GM10266 (cell line): ENCODE results near the gene PRSS2.
"Not testable (repeated sequence)": the region's sequence is repeated elsewhere in the genome, so short reads cannot be mapped to it uniquely, and the experiment has no call there.

Source experiments
- DNase-seq: peaks from one replicate; pipeline ENCODE4 v3.0.0; 2012; ENCODE audit errors: extremely low spot score
- TF ChIP-seq, protein P1 (sequence below): IDR thresholded peaks from 2 replicates; pipeline ENCODE4 v1.5.1; 2012; ENCODE audit warnings: mild to moderate bottlenecking, low read depth; ENCODE audit not compliant: control insufficient read depth, insufficient read depth; ENCODE audit errors: missing control alignments

The PRSS2 gene

DNA sequence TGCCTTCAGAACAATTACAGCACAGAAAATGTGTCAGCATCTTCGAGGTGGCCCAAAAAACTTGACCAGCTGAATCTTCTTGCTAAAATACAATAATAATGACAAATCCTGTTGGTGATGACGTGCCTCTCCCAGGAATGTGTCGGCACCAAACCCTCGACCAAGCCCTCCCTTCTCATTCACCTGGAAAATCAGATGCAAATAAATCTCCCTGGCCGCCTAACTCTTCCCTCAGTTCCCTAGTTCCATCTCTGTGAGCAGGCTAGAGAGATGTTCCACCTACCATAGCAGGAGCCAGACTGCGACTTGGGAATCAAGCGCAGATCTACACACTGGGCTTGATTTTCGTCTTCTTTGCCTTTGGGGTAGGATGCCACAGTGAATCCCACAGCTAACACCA lies 17.4 kb upstream of the PRSS2 start:
- DNase-seq, result no peak
- TF ChIP-seq, protein P1, sequence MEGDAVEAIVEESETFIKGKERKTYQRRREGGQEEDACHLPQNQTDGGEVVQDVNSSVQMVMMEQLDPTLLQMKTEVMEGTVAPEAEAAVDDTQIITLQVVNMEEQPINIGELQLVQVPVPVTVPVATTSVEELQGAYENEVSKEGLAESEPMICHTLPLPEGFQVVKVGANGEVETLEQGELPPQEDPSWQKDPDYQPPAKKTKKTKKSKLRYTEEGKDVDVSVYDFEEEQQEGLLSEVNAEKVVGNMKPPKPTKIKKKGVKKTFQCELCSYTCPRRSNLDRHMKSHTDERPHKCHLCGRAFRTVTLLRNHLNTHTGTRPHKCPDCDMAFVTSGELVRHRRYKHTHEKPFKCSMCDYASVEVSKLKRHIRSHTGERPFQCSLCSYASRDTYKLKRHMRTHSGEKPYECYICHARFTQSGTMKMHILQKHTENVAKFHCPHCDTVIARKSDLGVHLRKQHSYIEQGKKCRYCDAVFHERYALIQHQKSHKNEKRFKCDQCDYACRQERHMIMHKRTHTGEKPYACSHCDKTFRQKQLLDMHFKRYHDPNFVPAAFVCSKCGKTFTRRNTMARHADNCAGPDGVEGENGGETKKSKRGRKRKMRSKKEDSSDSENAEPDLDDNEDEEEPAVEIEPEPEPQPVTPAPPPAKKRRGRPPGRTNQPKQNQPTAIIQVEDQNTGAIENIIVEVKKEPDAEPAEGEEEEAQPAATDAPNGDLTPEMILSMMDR, result no peak

DNA sequence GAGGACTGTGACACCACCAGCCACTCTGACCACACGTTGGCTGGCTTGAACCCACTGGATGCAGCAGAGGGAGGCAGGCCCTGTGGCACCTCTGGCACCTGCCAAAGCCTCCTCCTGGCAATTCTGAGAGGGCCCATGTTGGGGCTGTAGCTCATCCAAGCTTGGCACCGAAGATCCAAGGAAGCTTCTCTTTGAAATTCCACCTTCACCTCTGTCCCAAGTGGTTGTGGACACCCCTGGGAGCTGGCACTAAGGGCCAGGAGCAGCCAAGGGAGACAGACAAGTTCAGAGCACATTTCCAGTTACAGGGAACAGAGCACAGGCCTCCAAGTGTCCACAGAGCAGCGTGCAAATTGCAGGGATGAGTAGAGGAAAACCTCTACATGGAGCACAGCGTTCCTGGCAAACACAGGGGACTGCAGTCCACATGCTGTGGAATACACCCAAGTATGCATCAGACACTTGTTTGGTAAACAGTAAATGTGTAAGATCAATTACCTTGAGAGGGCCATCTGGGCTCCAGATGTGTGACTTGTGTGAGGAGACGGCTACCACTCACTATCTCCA lies 16.8 kb upstream of the PRSS2 start:
- DNase-seq, result not testable (repeated sequence)

DNA sequence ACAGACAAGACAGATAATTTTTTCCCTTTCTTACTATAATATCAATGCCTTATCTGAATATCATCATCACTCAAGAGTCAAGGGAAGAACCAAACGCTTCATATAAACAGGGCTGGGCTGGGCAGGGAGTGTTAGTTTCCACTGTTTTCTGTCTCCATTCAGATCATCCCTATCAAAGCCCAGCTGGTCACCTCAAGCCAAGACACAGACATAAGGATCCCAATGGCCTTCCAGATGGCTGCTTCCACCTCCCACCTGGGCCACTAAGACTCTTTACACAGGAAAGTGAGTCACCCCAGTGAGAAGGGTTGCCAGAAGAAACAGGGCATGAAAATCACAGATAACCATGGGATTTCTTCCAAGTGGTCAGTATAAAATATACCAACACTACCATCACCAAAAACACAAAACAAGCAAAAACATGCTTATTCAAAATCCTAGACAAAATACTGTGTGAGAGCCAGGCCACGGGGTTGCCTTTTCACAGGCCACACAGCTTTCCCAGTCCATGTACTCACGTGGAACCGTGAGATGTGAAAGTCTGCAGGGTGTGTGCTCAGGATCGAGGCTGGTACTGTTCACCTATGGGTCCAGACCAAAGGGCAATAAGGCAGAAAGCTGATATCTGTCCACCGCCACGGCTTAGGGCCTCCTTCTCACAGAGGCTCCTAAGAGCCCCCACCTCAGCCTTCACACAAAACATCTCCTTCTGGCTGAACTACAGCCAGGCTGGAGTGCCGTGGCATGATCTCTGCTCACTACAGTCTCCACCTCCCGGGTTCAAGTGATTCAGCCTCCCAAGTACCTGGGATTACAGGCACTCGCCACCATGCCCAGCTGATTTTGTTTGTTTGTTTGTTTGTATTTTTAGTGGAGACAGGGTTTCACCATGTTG lies 15.8 kb upstream of the PRSS2 start:
- TF ChIP-seq, protein P1, result no peak
- DNase-seq, result no peak

DNA sequence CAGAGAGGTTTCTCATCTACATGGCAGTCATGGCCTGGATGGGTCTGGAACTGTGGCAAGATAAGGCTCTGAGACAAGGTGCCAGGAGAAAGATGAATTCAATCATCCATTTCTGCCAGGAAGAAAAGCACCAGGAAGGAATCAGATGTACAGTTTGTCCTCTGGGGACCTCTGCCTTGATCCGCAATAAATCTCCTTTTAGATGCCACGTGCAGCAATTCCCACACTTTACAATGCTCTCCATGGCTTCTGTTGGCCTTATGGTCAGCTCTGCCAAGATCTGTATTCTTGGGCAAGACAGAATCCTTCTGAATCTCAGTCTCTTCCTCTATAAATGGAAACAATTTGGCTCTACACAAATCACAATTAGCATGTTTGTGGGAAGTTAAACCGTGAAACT lies 12.5 kb upstream of the PRSS2 start:
- DNase-seq, result not testable (repeated sequence)

DNA sequence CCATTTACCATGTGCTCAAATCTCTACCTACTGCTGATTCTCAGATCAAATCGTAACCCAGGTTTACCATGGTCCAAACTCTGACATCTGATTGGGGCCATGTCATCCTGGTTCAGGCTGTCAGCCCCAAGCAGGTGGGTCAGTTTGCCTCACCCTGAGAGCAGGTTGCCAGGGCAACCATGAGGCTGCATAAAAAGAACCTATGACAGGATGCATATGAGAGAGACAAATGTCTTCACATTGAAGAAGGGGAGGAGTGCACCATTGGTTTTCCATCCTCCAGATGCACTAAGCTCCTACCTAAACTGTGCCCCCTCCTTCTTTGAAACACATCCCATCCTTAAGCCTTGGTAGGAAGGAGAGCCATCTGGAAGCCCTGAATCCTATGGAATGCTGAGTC lies 11.3 kb upstream of the PRSS2 start:
- no peak for DNase-seq
- TF ChIP-seq, protein P1, result no peak

DNA sequence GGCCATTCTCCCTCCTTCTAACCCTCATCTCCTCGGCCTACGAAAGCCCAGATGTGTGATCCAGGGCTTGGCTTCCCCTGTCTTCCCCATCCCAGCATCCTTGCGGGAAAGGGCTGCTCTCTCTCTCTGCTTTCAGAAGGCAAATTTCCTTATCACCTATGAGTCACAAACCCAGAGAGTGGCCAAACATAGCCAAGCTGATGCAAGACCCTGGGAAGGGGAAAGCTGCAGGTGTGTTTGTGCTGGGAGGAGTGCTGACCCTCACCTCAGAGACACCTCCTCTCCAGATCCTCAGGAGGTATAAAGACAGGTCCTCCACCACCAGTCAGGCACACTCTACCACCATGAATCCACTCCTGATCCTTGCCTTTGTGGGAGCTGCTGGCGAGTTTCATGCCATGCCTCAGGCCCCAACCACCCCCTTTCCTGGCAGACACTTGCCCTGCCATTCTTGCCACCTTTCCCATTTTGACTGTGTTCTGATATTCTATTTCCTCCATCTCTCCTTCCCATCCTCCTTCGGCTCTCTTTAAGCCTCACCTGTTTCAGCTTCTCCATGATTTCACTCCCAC lies 10.6 kb upstream of the PRSS2 start:
- TF ChIP-seq, protein P1, result no peak

DNA sequence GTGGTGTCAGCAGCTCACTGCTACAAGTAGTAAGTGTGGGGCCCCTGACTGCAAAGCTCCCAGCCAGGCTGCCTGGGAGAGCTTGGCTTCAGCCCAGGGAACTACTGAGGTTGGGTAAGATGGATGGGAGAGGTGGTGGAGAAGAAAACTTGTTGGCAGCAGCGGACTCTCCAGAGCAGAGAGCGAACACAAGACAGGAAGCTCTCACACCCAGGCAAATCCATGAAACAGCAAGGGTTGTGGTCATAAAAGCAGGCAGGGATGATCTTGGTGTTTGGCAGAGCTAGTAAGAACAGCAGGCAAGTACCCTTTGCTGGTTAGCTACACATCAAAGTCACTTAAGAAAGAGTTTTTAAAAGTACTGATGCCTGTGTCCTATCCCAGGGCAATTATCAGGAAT lies 9.2 kb upstream of the PRSS2 start:
- DNase-seq, result not testable (repeated sequence)

More for the DNA sequence above, 10.6 kb upstream of the PRSS2 start:
- no peak for DNase-seq

DNA sequence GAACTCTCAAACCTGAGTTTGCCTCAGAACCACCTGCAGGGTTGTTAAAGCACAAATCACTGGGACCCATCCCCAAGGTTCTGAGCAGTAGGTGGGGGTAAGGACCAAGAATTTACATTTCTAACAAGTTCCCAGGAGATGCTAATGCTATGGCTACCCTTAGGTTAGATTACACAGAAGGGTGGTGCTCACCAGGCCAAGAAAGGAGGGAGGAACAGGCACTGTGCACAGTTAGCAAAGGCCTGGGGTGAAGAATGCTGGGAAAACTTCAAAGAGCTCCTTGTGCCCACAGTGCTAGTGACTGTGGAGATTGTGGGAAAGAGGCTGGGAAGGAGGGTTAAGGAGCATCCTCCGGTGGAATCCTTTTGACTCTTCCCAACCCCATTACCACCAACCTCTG lies 8.7 kb upstream of the PRSS2 start:
- TF ChIP-seq, protein P1, result no peak
- no peak for DNase-seq
